Colonic mucosa (tissue), 4 donors: ENCODE results near the gene PIGS. TPM values are rescaled to one million over a fixed set of nuclear protein-coding genes. Genes with fewer than 3 reads are reported as not detected.

ENCODE experiments used
- DNase-seq: peaks from one replicate; pipeline ENCODE4 v3.0.0-alpha.2; 2020
- H3K27ac ChIP-seq: fragments of 200-600 bp; one replicate; pipeline ENCODE4 v1.8.0; 2021
- H3K27me3 ChIP-seq: fragments of 200-600 bp; one replicate; pipeline ENCODE4 v1.8.0; 2021
- H3K36me3 ChIP-seq: fragments of 200-600 bp; one replicate; pipeline ENCODE4 v1.8.0; 2021
- H3K4me1 ChIP-seq: fragments of 200-600 bp; one replicate; pipeline ENCODE4 v1.8.0; 2021; ENCODE audit warnings: mild to moderate bottlenecking
- H3K4me3 ChIP-seq: fragments of 200-600 bp; one replicate; pipeline ENCODE4 v1.8.0; 2021
- H3K9ac ChIP-seq, 2 donors: one replicate each; pipeline ENCODE4 v1.7.0; 2013; ENCODE audit warnings: control low read depth in 2 of 2, low read depth in 2 of 2, low read length in 2 of 2
- H3K9me3 ChIP-seq: fragments of 200-600 bp; one replicate; pipeline ENCODE4 v1.8.0; 2021
- intact Hi-C: fragments of 100-400 bp; cut with DNase I; formaldehyde crosslinking; loops from one replicate; pipeline ENCODE4 v1.14.1; 2022
- total RNA-seq, 2 donors: library from RNA; stranded (reverse); fragmentation: NEBNext Ultra II Directional in 1 of 2; extraction: Animal tissue kit (Norgen Biotek cat#: 25700) in 1 of 2; gene quantifications; one replicate each; pipeline ENCODE4 v1.2.1, GENCODE V29; 2021
- TF ChIP-seq, protein P1 (sequence below): fragments of 200-600 bp; IDR thresholded peaks from one replicate; pipeline ENCODE4 v1.8.0; 2022; ENCODE audit warnings: antibody characterized with exemption, mild to moderate bottlenecking
- donor health status: healthy.
- donor health status: DM: no; HTN: no; CAD: no.
- donor health status: DM: no; HTN: no; CAD: no.

The PIGS gene
- total RNA-seq, 2 donors from 2014 or later, result 71.9 to 82.7 TPM

GRCh38 chr17:28532050-28532960 is 39.0 kb downstream of the PIGS start:
- Histone ChIP-seq H3K9me3 (no peaks in the 10 kb centered on the region), H3K27ac (no peak overlapping the region), H3K9ac (no peak overlapping the region), H3K4me1 (peaks cover 20% of the 10 kb centered on the region), H3K4me3 (no peak overlapping the region), H3K27me3 (no peaks in the 10 kb centered on the region), H3K36me3 (no peaks in the 10 kb centered on the region)
- TF ChIP-seq, protein P1, sequence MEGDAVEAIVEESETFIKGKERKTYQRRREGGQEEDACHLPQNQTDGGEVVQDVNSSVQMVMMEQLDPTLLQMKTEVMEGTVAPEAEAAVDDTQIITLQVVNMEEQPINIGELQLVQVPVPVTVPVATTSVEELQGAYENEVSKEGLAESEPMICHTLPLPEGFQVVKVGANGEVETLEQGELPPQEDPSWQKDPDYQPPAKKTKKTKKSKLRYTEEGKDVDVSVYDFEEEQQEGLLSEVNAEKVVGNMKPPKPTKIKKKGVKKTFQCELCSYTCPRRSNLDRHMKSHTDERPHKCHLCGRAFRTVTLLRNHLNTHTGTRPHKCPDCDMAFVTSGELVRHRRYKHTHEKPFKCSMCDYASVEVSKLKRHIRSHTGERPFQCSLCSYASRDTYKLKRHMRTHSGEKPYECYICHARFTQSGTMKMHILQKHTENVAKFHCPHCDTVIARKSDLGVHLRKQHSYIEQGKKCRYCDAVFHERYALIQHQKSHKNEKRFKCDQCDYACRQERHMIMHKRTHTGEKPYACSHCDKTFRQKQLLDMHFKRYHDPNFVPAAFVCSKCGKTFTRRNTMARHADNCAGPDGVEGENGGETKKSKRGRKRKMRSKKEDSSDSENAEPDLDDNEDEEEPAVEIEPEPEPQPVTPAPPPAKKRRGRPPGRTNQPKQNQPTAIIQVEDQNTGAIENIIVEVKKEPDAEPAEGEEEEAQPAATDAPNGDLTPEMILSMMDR, result no peak
- intact Hi-C loops, result no loop called here
- DNase-seq, result no peak

GRCh38 chr17:28530926-28531325 is 40.4 kb downstream of the PIGS start:
- Histone ChIP-seq H3K27ac (no peak overlapping the region), H3K27me3 (no peaks in the 10 kb centered on the region), H3K9ac (no peak overlapping the region), H3K9me3 (no peaks in the 10 kb centered on the region), H3K4me1 (peaks cover 20% of the 10 kb centered on the region), H3K36me3 (no peaks in the 10 kb centered on the region), H3K4me3 (no peak overlapping the region)
- intact Hi-C loops, result no loop called here
- TF ChIP-seq, protein P1, result no peak
- no peak for DNase-seq

DNA sequence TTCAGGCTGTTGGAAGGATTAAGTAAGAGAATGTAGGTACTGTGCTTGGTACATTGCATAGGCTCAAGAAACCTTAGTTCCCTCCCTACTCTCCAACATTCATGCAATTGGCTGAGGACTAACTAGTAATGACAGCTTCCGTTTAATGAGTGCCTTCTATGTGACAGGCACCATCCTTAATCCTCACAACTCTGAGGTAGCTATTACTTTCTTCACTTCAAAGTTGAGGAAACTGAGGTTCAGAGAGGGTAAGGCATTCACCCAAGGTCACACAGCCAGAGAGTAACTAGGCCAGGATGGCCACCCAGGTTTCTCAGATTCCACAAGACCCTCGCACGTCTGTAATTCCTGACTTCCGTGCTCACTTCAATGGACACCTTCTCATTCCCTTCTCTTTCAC is 41.1 kb downstream of the PIGS start:
- Histone ChIP-seq H3K9me3 (no peaks in the 10 kb centered on the region), H3K36me3 (no peaks in the 10 kb centered on the region), H3K27me3 (no peaks in the 10 kb centered on the region), H3K4me3 (no peak overlapping the region), H3K27ac (no peak overlapping the region), H3K9ac (no peak overlapping the region), H3K4me1 (peaks cover 20% of the 10 kb centered on the region)
- intact Hi-C loops, result no loop called here
- no peak for DNase-seq
- TF ChIP-seq, protein P1, result no peak

DNA sequence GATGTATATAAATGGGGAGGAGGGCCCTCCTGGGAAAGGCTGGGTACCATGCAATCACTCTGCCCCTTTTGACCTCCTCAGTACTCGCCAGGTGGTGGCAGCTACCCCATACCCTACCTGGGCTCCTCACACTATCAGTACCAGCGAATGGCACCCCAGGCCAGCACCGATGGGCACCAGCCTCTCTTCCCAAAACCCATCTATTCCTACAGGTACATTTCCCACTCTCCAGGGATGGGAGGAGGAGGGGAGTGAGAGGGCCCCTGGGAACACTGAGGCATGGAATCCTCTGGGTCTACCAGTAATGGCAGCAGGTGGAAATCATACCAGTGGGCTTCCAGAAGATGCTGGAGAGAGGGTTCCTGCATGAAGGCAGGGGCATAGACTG is 42.3 kb downstream of the PIGS start:
- DNase-seq, result no peak
- H3K27ac ChIP-seq, result peak overlapping the region; percentile 20
- intact Hi-C loops, result no loop called here
- no peak overlapping the region for H3K4me3 ChIP-seq
- H3K27me3 ChIP-seq, result no peaks in the 10 kb centered on the region
- H3K36me3 ChIP-seq, result no peaks in the 10 kb centered on the region
- H3K9me3 ChIP-seq, result no peaks in the 10 kb centered on the region
- no peak overlapping the region for H3K9ac ChIP-seq
- H3K4me1 ChIP-seq, result peaks cover 27% of the 10 kb centered on the region
- TF ChIP-seq, protein P1, result no peak

DNA sequence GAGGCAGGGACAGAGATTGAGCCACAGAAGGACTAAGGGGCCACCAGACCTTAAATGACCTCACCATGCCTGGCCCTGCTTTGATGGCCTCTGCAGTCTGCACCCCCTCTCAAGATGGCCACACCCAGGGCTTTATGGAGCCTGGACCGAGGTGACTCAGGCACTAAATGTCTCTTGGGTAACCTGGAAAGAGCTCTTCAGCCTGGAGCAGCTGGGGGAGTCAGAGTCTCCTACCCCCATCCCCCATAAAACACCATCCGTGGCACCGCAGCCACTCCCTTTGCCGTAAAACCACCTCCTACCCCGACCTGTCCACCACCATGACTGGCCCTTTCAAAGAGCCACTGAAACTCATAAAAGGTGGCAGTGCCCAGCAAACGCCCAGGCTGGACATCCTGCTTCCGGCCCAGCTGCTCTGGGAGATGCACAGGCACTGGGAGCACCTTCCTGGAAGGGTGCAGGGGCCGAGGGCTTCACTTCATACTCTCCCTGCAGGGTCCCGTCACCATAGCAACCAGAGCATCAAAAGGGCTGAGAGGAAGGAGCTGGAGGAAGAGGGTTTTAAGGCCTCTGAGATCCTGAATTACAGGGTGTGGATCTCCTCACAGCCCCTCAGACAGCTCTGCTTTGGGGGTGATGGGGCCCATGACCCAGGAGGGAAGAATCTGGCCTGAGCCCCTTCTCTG is 42.9 kb downstream of the PIGS start:
- peak; percentile 65 for DNase-seq
- TF ChIP-seq, protein P1, result no peak
- no peak overlapping the region for H3K4me3 ChIP-seq
- no peaks in the 10 kb centered on the region for H3K27me3 ChIP-seq
- intact Hi-C loops, result no loop called here
- no peak overlapping the region for H3K9ac ChIP-seq
- no peaks in the 10 kb centered on the region for H3K9me3 ChIP-seq
- H3K27ac ChIP-seq, result peak overlapping the region; percentile 49
- no peaks in the 10 kb centered on the region for H3K36me3 ChIP-seq
- peaks cover 27% of the 10 kb centered on the region for H3K4me1 ChIP-seq
